ENCODE data around the gene MZB1. TPM values are rescaled to one million over a fixed set of nuclear protein-coding genes. Genes with fewer than 3 reads are reported as not detected.
"Not testable (repeated sequence)": the region's sequence is repeated elsewhere in the genome, so short reads cannot be mapped to it uniquely, and the experiment has no call there.

The MZB1 gene
- total and polyA plus RNA-seq, 4 donors, result 1.8 to 23.7 (median 1.8) TPM

GRCh38 chr5:139355900-139356299, 33.8 kb downstream of the MZB1 start:
- H3K36me3 ChIP-seq (ENCODE audit: control insufficient read depth in 4 of 4, insufficient read depth in 3 of 4, low read depth in 1 of 4, low read length in 3 of 4); H3K9ac ChIP-seq (ENCODE audit: low read depth in 1 of 2, low read length in 2 of 2); H3K4me1 ChIP-seq (ENCODE audit: control insufficient read depth in 4 of 4, insufficient read depth in 4 of 4, low read length in 3 of 4); DNase-seq (ENCODE audit: low spot score); H3K4me3 ChIP-seq (ENCODE audit: low read depth in 1 of 3, low read length in 3 of 3); H3K9me3 ChIP-seq (ENCODE audit: control insufficient read depth in 4 of 4, low read length in 3 of 4); H3K27me3 ChIP-seq (ENCODE audit: control insufficient read depth in 4 of 4, insufficient read depth in 4 of 4, low read length in 3 of 4); H3K27ac ChIP-seq (ENCODE audit: low read depth in 1 of 2, low read length in 2 of 2): not testable (repeated sequence)
- 96% methylated on average over 8 of the region's 8 CpGs for WGBS

GRCh38 chr5:139354186-139354585, 35.5 kb downstream of the MZB1 start:
- no peak for DNase-seq (ENCODE audit: low spot score)
- no peaks in the 10 kb centered on the region for H3K9me3 ChIP-seq (ENCODE audit: control insufficient read depth in 4 of 4, low read length in 3 of 4)
- no peak overlapping the region for H3K9ac ChIP-seq (ENCODE audit: low read depth in 1 of 2, low read length in 2 of 2)
- H3K4me1 ChIP-seq (ENCODE audit: control insufficient read depth in 4 of 4, insufficient read depth in 4 of 4, low read length in 3 of 4), result peaks cover 0 to 2% (median 0%) of the 10 kb centered on the region in 4 donors
- H3K36me3 ChIP-seq (ENCODE audit: control insufficient read depth in 4 of 4, insufficient read depth in 3 of 4, low read depth in 1 of 4, low read length in 3 of 4), result peaks cover 0 to 2% (median 0%) of the 10 kb centered on the region in 4 donors
- no peak overlapping the region for H3K27ac ChIP-seq (ENCODE audit: low read depth in 1 of 2, low read length in 2 of 2)
- 97% methylated on average over 3 of the region's 3 CpGs for WGBS
- H3K4me3 ChIP-seq (ENCODE audit: low read depth in 1 of 3, low read length in 3 of 3), result no peak overlapping the region
- TF ChIP-seq GABPA (IDR thresholded peaks at IDR 0.05 in 1 of 2, conservative IDR thresholded peaks at IDR 0.05 in 1 of 2), result no peak
- TF ChIP-seq ZBTB33 (IDR thresholded peaks at IDR 0.05), result no peak
- TF ChIP-seq REST (IDR thresholded peaks at IDR 0.05), result no peak
- TF ChIP-seq YY1 (IDR thresholded peaks at IDR 0.05), result no peak
- no peak for TF ChIP-seq ATF3 (IDR thresholded peaks at IDR 0.05)
- no peak for TF ChIP-seq RAD21 (IDR thresholded peaks at IDR 0.05)
- TF ChIP-seq HNF4A (conservative IDR thresholded peaks at IDR 0.05), result no peak
- TF ChIP-seq FOXA2 (IDR thresholded peaks at IDR 0.05), result no peak
- no peak for TF ChIP-seq TAF1 (conservative IDR thresholded peaks at IDR 0.05)
- no peak for TF ChIP-seq HNF4G (IDR thresholded peaks at IDR 0.05)
- H3K27me3 ChIP-seq (ENCODE audit: control insufficient read depth in 4 of 4, insufficient read depth in 4 of 4, low read length in 3 of 4), result no peaks in the 10 kb centered on the region

GRCh38 chr5:139347863-139348262, 41.9 kb downstream of the MZB1 start:
- not testable (repeated sequence) for H3K36me3 ChIP-seq (ENCODE audit: control insufficient read depth in 4 of 4, insufficient read depth in 3 of 4, low read depth in 1 of 4, low read length in 3 of 4); H3K9me3 ChIP-seq (ENCODE audit: control insufficient read depth in 4 of 4, low read length in 3 of 4); DNase-seq (ENCODE audit: low spot score); H3K9ac ChIP-seq (ENCODE audit: low read depth in 1 of 2, low read length in 2 of 2); H3K27ac ChIP-seq (ENCODE audit: low read depth in 1 of 2, low read length in 2 of 2); H3K4me3 ChIP-seq (ENCODE audit: low read depth in 1 of 3, low read length in 3 of 3); H3K27me3 ChIP-seq (ENCODE audit: control insufficient read depth in 4 of 4, insufficient read depth in 4 of 4, low read length in 3 of 4)
- 94% methylated on average over 9 of the region's 9 CpGs for WGBS
- peaks cover 4 to 14% (median 7%) of the 10 kb centered on the region in 4 donors for H3K4me1 ChIP-seq (ENCODE audit: control insufficient read depth in 4 of 4, insufficient read depth in 4 of 4, low read length in 3 of 4)

- WGBS, result 95% methylated on average over 8 of the region's 8 CpGs
- not testable (repeated sequence) for H3K36me3 ChIP-seq (ENCODE audit: control insufficient read depth in 4 of 4, insufficient read depth in 3 of 4, low read depth in 1 of 4, low read length in 3 of 4)
Measured at GRCh38 chr5:139345442-139345841, 44.3 kb downstream of the MZB1 start.

More at GRCh38 chr5:139345442-139345841, 44.3 kb downstream of the MZB1 start:
- not testable (repeated sequence) for DNase-seq (ENCODE audit: low spot score); H3K27me3 ChIP-seq (ENCODE audit: control insufficient read depth in 4 of 4, insufficient read depth in 4 of 4, low read length in 3 of 4); H3K27ac ChIP-seq (ENCODE audit: low read depth in 1 of 2, low read length in 2 of 2); H3K9me3 ChIP-seq (ENCODE audit: control insufficient read depth in 4 of 4, low read length in 3 of 4); H3K9ac ChIP-seq (ENCODE audit: low read depth in 1 of 2, low read length in 2 of 2); H3K4me3 ChIP-seq (ENCODE audit: low read depth in 1 of 3, low read length in 3 of 3)
- H3K4me1 ChIP-seq (ENCODE audit: control insufficient read depth in 4 of 4, insufficient read depth in 4 of 4, low read length in 3 of 4), result peaks cover 4 to 20% (median 13%) of the 10 kb centered on the region in 4 donors
